Measurements from ENCODE around the gene VSTM4. TPM values are rescaled to one million over a fixed set of nuclear protein-coding genes. Genes with fewer than 3 reads are reported as not detected.

Gene VSTM4
- total and polyA plus RNA-seq, 9 donors, result 17.3 to 68.9 (median 42.9) TPM

DNA sequence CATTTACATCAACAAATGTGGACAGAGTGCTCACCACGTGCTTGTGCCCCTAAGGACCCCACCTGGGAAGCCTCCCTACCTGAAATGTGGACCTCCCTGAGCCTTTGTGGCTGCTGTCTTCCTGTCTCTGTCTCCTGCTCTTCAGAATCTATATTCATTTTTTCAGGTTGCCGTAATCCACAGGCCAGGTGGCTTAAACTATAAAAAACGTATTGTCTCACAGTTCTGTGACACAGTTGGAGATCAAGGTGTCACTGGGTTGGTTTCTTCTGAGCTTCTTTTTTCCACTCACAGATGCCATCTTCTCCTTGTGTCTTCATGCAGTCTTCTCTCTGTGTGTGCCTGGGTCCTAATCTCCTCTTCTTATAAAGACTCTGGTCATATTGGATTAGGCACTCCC lies 5.6 kb upstream of the VSTM4 start:
- H3K27ac ChIP-seq, result no peak overlapping the region
- TF ChIP-seq, protein P1, sequence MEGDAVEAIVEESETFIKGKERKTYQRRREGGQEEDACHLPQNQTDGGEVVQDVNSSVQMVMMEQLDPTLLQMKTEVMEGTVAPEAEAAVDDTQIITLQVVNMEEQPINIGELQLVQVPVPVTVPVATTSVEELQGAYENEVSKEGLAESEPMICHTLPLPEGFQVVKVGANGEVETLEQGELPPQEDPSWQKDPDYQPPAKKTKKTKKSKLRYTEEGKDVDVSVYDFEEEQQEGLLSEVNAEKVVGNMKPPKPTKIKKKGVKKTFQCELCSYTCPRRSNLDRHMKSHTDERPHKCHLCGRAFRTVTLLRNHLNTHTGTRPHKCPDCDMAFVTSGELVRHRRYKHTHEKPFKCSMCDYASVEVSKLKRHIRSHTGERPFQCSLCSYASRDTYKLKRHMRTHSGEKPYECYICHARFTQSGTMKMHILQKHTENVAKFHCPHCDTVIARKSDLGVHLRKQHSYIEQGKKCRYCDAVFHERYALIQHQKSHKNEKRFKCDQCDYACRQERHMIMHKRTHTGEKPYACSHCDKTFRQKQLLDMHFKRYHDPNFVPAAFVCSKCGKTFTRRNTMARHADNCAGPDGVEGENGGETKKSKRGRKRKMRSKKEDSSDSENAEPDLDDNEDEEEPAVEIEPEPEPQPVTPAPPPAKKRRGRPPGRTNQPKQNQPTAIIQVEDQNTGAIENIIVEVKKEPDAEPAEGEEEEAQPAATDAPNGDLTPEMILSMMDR (IDR thresholded peaks at IDR 0.05), result no peak
- TF ChIP-seq EP300 (IDR thresholded peaks at IDR 0.05), result no peak
- no peak for TF ChIP-seq POLR2A (IDR thresholded peaks at IDR 0.05)
- WGBS, 3 donors, result 82 to 92% (median 86%) methylated on average over 3 of the region's 3 CpGs
- H3K4me1 ChIP-seq (ENCODE audit: insufficient read depth), result no peaks in the 10 kb centered on the region
- no peaks in the 10 kb centered on the region for H3K36me3 ChIP-seq
- H3K4me3 ChIP-seq, result no peak overlapping the region
- H3K9me3 ChIP-seq, result no peaks in the 10 kb centered on the region
- no peaks in the 10 kb centered on the region for H3K27me3 ChIP-seq
- DNase-seq, result no peak
- intact Hi-C loops (cut with DNase I), result no loop called here

DNA sequence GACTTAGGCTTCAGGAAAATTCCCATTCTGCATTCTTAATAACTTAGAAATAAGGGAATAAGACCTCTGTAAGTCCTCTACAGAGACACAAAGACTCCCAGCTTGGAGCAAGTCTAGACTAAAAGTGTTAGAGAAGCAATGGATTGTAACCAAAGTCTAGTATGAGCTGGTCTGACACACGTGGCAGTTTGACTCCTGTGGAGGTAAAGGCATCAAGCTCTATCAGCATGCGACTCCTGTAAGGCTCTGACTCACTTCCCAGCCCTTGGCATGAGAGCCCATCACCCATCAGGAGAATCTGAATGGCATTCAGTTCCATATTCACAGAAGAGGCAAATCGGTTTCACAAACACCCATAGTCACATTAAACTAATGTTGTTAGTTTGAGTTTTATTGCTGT lies 4.4 kb upstream of the VSTM4 start:
- H3K4me3 ChIP-seq, result no peak overlapping the region
- no peaks in the 10 kb centered on the region for H3K27me3 ChIP-seq
- H3K9me3 ChIP-seq, result no peaks in the 10 kb centered on the region
- 60 to 75% (median 75%) methylated on average over 3 of the region's 3 CpGs for WGBS, 3 donors
- H3K4me1 ChIP-seq (ENCODE audit: insufficient read depth), result peaks cover 4% of the 10 kb centered on the region
- H3K36me3 ChIP-seq, result no peaks in the 10 kb centered on the region
- intact Hi-C loops (cut with DNase I), result loop anchor here in 2 of 4 donors (5.0 to 10.0 kb wide), 2 partner anchors 37 to 105 kb away; no protein-coding TSS in a partner anchor
- no peak for DNase-seq
- H3K27ac ChIP-seq, result no peak overlapping the region
- TF ChIP-seq POLR2A (IDR thresholded peaks at IDR 0.05) (no peak), EP300 (IDR thresholded peaks at IDR 0.05) (no peak)
- TF ChIP-seq, protein P1 (IDR thresholded peaks at IDR 0.05), result no peak

DNA sequence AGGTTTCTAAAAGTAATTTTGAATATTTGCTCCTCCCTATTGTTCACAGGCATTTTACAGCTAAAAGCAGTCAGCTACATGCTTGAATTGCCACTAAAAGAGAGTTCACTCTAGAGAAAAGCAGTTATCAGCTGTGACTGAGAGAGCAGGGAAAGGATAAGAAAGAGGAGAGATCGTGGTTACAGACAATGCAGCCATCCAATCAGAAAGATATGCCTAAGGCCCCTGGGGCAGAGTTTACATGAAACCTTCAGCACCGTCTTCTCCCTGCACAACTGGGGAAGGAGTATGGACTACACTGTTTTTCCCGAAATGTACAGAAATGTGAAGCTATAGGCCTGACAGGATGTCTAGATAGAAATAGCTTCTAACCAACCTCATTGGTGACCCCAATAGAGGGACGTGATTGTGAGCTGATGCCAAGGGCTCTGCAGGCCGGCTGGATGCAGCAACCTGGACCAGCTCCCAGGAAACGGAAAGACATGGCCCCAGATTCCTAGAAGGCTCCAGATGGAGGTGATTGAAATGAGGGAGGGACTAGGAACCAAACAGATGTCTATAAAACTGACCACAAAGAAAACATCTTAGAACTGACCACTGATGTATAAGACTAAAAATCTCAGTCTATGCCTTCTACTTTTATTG lies 3.2 kb upstream of the VSTM4 start:
- TF ChIP-seq, protein P1 (IDR thresholded peaks at IDR 0.05), result no peak
- TF ChIP-seq POLR2A (IDR thresholded peaks at IDR 0.05) (no peak), EP300 (IDR thresholded peaks at IDR 0.05) (no peak)
- H3K36me3 ChIP-seq, result no peaks in the 10 kb centered on the region
- no peak overlapping the region for H3K4me3 ChIP-seq
- no peak overlapping the region for H3K27ac ChIP-seq
- H3K4me1 ChIP-seq (ENCODE audit: insufficient read depth), result peaks cover 8% of the 10 kb centered on the region
- WGBS, 3 donors, result 72 to 77% (median 74%) methylated on average over 6 of the region's 6 CpGs
- no peak for DNase-seq
- H3K9me3 ChIP-seq, result no peaks in the 10 kb centered on the region
- intact Hi-C loops (cut with DNase I), result loop anchor here in 2 of 4 donors (5.0 to 10.0 kb wide), 2 partner anchors 36 to 104 kb away; no protein-coding TSS in a partner anchor
- no peaks in the 10 kb centered on the region for H3K27me3 ChIP-seq

DNA sequence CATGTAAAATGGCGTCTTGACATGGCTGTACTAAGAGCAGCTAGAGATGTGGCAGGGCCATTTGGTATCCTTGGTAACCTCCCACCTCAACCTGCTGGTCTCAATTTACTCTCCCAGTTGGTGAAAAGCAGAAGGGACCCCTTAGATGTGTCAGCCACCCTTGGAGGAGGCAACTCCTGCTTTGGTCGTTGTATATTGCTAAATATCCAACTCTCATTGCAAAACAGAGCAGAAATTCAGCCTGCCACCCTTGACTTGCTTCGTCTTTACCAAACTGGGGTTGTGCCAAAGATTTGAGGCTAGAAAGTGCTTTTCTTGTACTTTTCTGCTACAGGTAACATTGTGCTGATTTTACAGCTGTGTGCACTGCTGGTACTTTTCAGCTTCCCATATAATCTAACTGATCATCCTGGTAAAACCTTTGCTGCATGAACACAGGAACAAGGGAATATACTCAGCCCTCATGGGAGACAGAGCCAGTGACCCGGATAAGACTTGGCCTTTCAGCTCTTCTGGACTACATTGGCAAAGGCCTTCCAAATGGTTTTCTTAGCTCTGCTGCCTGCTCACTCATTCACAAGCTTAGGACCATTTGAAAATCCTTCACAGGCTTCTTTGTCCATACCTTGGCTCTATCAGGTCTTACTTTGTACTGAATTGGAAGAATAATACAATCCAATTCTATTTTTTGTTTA lies 2.2 kb upstream of the VSTM4 start:
- no peak for TF ChIP-seq POLR2A (IDR thresholded peaks at IDR 0.05)
- TF ChIP-seq, protein P1 (IDR thresholded peaks at IDR 0.05), result no peak
- no peak for TF ChIP-seq EP300 (IDR thresholded peaks at IDR 0.05)
- 82 to 85% (median 85%) methylated on average over 4 of the region's 4 CpGs for WGBS, 3 donors
- no peak overlapping the region for H3K4me3 ChIP-seq
- no peaks in the 10 kb centered on the region for H3K9me3 ChIP-seq
- H3K4me1 ChIP-seq (ENCODE audit: insufficient read depth), result peaks cover 9% of the 10 kb centered on the region
- no peaks in the 10 kb centered on the region for H3K36me3 ChIP-seq
- no peak for DNase-seq
- H3K27ac ChIP-seq, result peak overlapping the region in 1 of 2 donors; percentile 17
- no peaks in the 10 kb centered on the region for H3K27me3 ChIP-seq
- intact Hi-C loops (cut with DNase I), result loop anchor here in 2 of 4 donors (5.0 to 10.0 kb wide), 2 partner anchors 35 to 103 kb away; no protein-coding TSS in a partner anchor

Measured in ovary (tissue), 9 donors.